ENCODE data around the gene GPR155.
A peak's percentile ranks its signal among the peaks of the same experiment; 100 is the strongest.

GPR155 gene

GRCh38 chr2:174510583-174511189 lies 23.9 kb upstream of the GPR155 start:
- in situ Hi-C loops (cut with MboI; ENCODE audit: low sequenced_read_pairs, unreplicated experiment) = no loop called here
- DNase-seq (ENCODE audit: low spot score) = no peak
- no peak for TF ChIP-seq CTCF (IDR thresholded peaks at IDR 0.05; ENCODE audit: borderline replicate concordance, control extremely low read depth, extremely low read depth, insufficient read depth, missing control alignments)

GRCh38 chr2:174503161-174503809 lies 16.5 kb upstream of the GPR155 start:
- DNase-seq (ENCODE audit: low spot score) = no peak
- TF ChIP-seq CTCF (IDR thresholded peaks at IDR 0.05; ENCODE audit: borderline replicate concordance, control extremely low read depth, extremely low read depth, insufficient read depth, missing control alignments) = no peak
- in situ Hi-C loops (cut with MboI; ENCODE audit: low sequenced_read_pairs, unreplicated experiment) = no loop called here

- TF ChIP-seq CTCF (IDR thresholded peaks at IDR 0.05; ENCODE audit: borderline replicate concordance, control extremely low read depth, extremely low read depth, insufficient read depth, missing control alignments) = no peak
- in situ Hi-C loops (cut with MboI; ENCODE audit: low sequenced_read_pairs, unreplicated experiment) = no loop called here
Observed at GRCh38 chr2:174499371-174499770, 12.5 kb upstream of the GPR155 start.

GRCh38 chr2:174495365-174496012 lies 8.7 kb upstream of the GPR155 start:
- no peak for TF ChIP-seq CTCF (IDR thresholded peaks at IDR 0.05; ENCODE audit: borderline replicate concordance, control extremely low read depth, extremely low read depth, insufficient read depth, missing control alignments)
- in situ Hi-C loops (cut with MboI; ENCODE audit: low sequenced_read_pairs, unreplicated experiment) = no loop called here
- DNase-seq (ENCODE audit: low spot score) = no peak

More at GRCh38 chr2:174499371-174499770, 12.5 kb upstream of the GPR155 start:
- DNase-seq (ENCODE audit: low spot score) = no peak

- DNase-seq (ENCODE audit: low spot score) = no peak
- no peak for TF ChIP-seq CTCF (IDR thresholded peaks at IDR 0.05; ENCODE audit: borderline replicate concordance, control extremely low read depth, extremely low read depth, insufficient read depth, missing control alignments)
- in situ Hi-C loops (cut with MboI; ENCODE audit: low sequenced_read_pairs, unreplicated experiment) = no loop called here
Observed at GRCh38 chr2:174493549-174494331, 6.9 kb upstream of the GPR155 start.

GRCh38 chr2:174492963-174493431 lies 6.2 kb upstream of the GPR155 start:
- no peak for TF ChIP-seq CTCF (IDR thresholded peaks at IDR 0.05; ENCODE audit: borderline replicate concordance, control extremely low read depth, extremely low read depth, insufficient read depth, missing control alignments)
- DNase-seq (ENCODE audit: low spot score) = peak; percentile 68
- in situ Hi-C loops (cut with MboI; ENCODE audit: low sequenced_read_pairs, unreplicated experiment) = no loop called here

Measured in GM13976 (cell line).